Neural cell (in vitro differentiated cells): ENCODE measurements around the gene DIAPH1. TPM values are rescaled to one million over a fixed set of nuclear protein-coding genes. Genes with fewer than 3 reads are reported as not detected.

ENCODE experiments used
- H2AFZ ChIP-seq: fragments of 200-600, 300-800 bp; sonication (generic), shearing (Covaris generic); 2 replicates; pipeline ENCODE4 v1.6.0; 2014; ENCODE audit warnings: low read depth, mild to moderate bottlenecking, antibody characterized with exemption, low read length, moderate library complexity
- H3F3A ChIP-seq: fragments of 200-600 bp; shearing (Covaris generic); 2 replicates; pipeline ENCODE4 v1.6.1; 2016; ENCODE audit warnings: mild to moderate bottlenecking, moderate library complexity, mixed read lengths, antibody characterized with exemption, low read length; ENCODE audit not compliant: insufficient read depth, poor library complexity, severe bottlenecking
- H3K27ac ChIP-seq: fragments of 200-600, 300-800 bp; sonication (generic), shearing (Covaris generic); 2 replicates; pipeline ENCODE4 v1.5.1; 2014; ENCODE audit warnings: mild to moderate bottlenecking, low read length, moderate library complexity
- H3K27me3 ChIP-seq: fragments of 300-800, 200-600 bp; sonication (generic), shearing (Covaris generic); 2 replicates; pipeline ENCODE4 v1.6.0; 2014; ENCODE audit warnings: mild to moderate bottlenecking, low read depth, low read length, moderate library complexity; ENCODE audit not compliant: insufficient read depth
- H3K36me3 ChIP-seq: fragments of 300-800, 200-600 bp; sonication (generic), shearing (Covaris generic); 2 replicates; pipeline ENCODE4 v1.5.1; 2014; ENCODE audit warnings: mild to moderate bottlenecking, antibody characterized with exemption, low read length, moderate library complexity; ENCODE audit not compliant: insufficient read depth
- H3K4me2 ChIP-seq: fragments of 300-800, 200-600 bp; sonication (generic), shearing (Covaris generic); 2 replicates; pipeline ENCODE4 v1.6.0; 2014; ENCODE audit warnings: mild to moderate bottlenecking, low read length
- H3K4me3 ChIP-seq: fragments of 300-800, 200-600 bp; sonication (generic), shearing (Covaris generic); 2 replicates; pipeline ENCODE4 v1.5.1; 2014; ENCODE audit warnings: mild to moderate bottlenecking, low read length, moderate library complexity
- H3K79me2 ChIP-seq: fragments of 200-600 bp; shearing (Covaris generic); replicated peaks from 2 replicates; pipeline ENCODE4 v1.6.0; 2014; ENCODE audit warnings: mild to moderate bottlenecking, low read length, moderate library complexity; ENCODE audit not compliant: insufficient read depth
- H3K9ac ChIP-seq: fragments of 300-800, 200-600 bp; sonication (generic), shearing (Covaris generic); 2 replicates; pipeline ENCODE4 v1.6.1; 2016; ENCODE audit warnings: mild to moderate bottlenecking, low read length, mixed read lengths
- H3K9me2 ChIP-seq: fragments of 200-600 bp; shearing (Covaris generic); 2 replicates; pipeline ENCODE4 v1.6.1; 2016; ENCODE audit warnings: mild to moderate bottlenecking, low read length, mixed read lengths; ENCODE audit not compliant: insufficient read depth
- H3K9me3 ChIP-seq: fragments of 200-600, 300-800 bp; sonication (generic), shearing (Covaris generic); 2 replicates; pipeline ENCODE4 v1.6.1; 2016; ENCODE audit warnings: mild to moderate bottlenecking, mixed run types, low read length, moderate library complexity, mixed read lengths
- H4K20me1 ChIP-seq: fragments of 200-600 bp; shearing (Covaris generic); 2 replicates; pipeline ENCODE4 v1.6.1; 2016; ENCODE audit warnings: mild to moderate bottlenecking, mixed run types; ENCODE audit not compliant: insufficient read depth
- EP300 ChIP-seq: fragments of 450-650 bp; conservative IDR thresholded peaks from 2 replicates; pipeline ENCODE4 v1.6.1; 2014; ENCODE audit warnings: antibody characterized with exemption, mild to moderate bottlenecking, moderate library complexity; ENCODE audit not compliant: poor library complexity, severe bottlenecking
- EZH2 ChIP-seq: fragments of 200-600, 300-800 bp; shearing (Covaris generic), sonication (generic); IDR thresholded peaks from 2 replicates; pipeline ENCODE4 v1.6.1; 2014; ENCODE audit warnings: antibody characterized with exemption, low read length, borderline replicate concordance, mild to moderate bottlenecking; ENCODE audit not compliant: insufficient read depth, poor library complexity, severe bottlenecking
- MXI1 ChIP-seq: fragments of 450-650 bp; conservative IDR thresholded peaks from 2 replicates; pipeline ENCODE4 v1.6.1; 2014; ENCODE audit warnings: antibody characterized with exemption, mild to moderate bottlenecking; ENCODE audit not compliant: poor library complexity, severe bottlenecking
- POLR2AphosphoS5 ChIP-seq: IDR thresholded peaks from 2 replicates; pipeline ENCODE4 v1.6.1; 2012
- RAD21 ChIP-seq: fragments of 450-650 bp; conservative IDR thresholded peaks from 2 replicates; pipeline ENCODE4 v1.6.1; 2014; ENCODE audit warnings: antibody characterized with exemption, mild to moderate bottlenecking, moderate library complexity
- SMC3 ChIP-seq: fragments of 450-650 bp; conservative IDR thresholded peaks from 2 replicates; pipeline ENCODE4 v1.6.1; 2014; ENCODE audit warnings: antibody characterized with exemption, mild to moderate bottlenecking, moderate library complexity; ENCODE audit not compliant: poor library complexity
- TAF1 ChIP-seq: IDR thresholded peaks from 2 replicates; pipeline ENCODE4 v1.6.1; 2012; ENCODE audit warnings: low read depth
- polyA plus RNA-seq: library from polyadenylated mRNA; depleted of rRNA; stranded (reverse); fragments of >200 nt; gene quantifications from 2 replicates; pipeline ENCODE4 v1.2.3, GENCODE V29; 2014
- TF ChIP-seq, protein P1 (sequence below): fragments of 450-650 bp; IDR thresholded peaks from 2 replicates; pipeline ENCODE4 v1.5.1; 2014; ENCODE audit warnings: antibody characterized with exemption, mild to moderate bottlenecking, moderate library complexity; ENCODE audit not compliant: poor library complexity, severe bottlenecking
- TF ChIP-seq, protein P2 (sequence below): IDR thresholded peaks from 2 replicates; pipeline ENCODE4 v1.6.1; 2012; ENCODE audit warnings: borderline replicate concordance

DIAPH1 gene
- polyA plus RNA-seq, 1 donor from 2014 or later = 21.9 TPM

DNA sequence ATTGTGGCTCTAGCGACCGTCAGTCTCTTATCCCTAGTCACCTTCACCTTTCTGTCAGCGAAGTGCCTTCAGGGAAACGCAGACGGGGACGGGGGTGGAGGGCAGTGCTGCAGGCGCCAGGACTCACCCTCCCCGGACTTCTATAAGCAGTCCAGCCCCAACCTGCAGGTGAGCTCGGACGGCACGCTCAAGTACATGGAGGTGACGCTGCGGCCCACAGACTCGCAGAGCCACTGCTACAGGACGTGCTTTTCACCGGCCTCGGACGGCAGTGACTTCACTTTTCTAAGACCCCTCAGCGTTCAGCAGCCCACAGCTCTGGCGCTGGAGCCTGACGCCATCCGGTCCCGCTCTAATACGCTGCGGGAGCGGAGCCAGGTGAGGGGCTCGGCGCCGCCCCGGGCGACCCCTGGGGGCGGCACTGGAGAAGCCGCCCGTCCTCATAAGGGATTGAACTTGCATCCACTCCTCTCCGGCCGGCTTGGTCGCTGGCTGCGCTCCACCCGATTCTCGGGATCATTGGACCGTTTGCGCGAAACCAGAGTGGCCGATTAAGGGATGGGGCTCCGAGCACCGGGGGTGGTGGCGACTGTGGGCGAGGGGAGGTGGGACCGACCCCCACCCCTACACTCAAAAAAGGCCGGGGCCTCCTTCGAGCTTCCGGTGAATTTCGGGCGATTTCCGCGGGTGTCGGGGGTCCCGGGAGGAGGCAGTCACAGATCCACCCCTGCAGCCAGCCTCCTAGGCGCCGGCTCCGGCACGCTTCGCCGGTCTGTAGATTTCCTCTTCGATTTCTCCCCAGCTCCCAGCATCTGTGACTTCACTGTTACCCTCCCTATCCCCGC, 127.3 kb downstream of the DIAPH1 start:
- TF ChIP-seq EP300 (no peak), TAF1 (no peak), SMC3 (no peak), POLR2AphosphoS5 (no peak), MXI1 (no peak)
- TF ChIP-seq, protein P1, sequence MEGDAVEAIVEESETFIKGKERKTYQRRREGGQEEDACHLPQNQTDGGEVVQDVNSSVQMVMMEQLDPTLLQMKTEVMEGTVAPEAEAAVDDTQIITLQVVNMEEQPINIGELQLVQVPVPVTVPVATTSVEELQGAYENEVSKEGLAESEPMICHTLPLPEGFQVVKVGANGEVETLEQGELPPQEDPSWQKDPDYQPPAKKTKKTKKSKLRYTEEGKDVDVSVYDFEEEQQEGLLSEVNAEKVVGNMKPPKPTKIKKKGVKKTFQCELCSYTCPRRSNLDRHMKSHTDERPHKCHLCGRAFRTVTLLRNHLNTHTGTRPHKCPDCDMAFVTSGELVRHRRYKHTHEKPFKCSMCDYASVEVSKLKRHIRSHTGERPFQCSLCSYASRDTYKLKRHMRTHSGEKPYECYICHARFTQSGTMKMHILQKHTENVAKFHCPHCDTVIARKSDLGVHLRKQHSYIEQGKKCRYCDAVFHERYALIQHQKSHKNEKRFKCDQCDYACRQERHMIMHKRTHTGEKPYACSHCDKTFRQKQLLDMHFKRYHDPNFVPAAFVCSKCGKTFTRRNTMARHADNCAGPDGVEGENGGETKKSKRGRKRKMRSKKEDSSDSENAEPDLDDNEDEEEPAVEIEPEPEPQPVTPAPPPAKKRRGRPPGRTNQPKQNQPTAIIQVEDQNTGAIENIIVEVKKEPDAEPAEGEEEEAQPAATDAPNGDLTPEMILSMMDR = no peak
- no peak overlapping the region for H3K4me2 ChIP-seq
- H3K9ac ChIP-seq = no peak overlapping the region
- no peaks in the 10 kb centered on the region for H3K27me3 ChIP-seq
- no peak overlapping the region for H2AFZ ChIP-seq
- no peaks in the 10 kb centered on the region for H3F3A ChIP-seq
- H3K36me3 ChIP-seq = peaks cover 30% of the 10 kb centered on the region
- no peak overlapping the region for H3K27ac ChIP-seq
- H3K9me2 ChIP-seq = no peaks in the 10 kb centered on the region
- peaks cover 10% of the 10 kb centered on the region for H3K79me2 ChIP-seq
- no peaks in the 10 kb centered on the region for H4K20me1 ChIP-seq
- no peak overlapping the region for H3K4me3 ChIP-seq
- H3K9me3 ChIP-seq = peaks cover 43% of the 10 kb centered on the region

DNA sequence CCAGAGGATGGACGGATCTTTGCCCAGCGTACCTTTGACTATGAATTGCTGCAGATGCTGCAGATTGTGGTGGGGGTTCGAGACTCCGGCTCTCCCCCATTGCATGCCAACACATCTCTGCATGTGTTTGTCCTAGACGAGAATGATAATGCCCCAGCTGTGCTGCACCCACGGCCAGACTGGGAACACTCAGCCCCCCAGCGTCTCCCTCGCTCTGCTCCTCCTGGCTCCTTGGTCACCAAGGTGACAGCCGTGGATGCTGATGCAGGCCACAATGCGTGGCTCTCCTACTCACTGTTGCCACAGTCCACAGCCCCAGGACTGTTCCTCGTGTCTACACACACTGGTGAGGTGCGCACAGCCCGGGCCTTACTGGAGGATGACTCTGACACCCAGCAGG, 128.0 kb downstream of the DIAPH1 start:
- Histone ChIP-seq H3K9ac (no peak overlapping the region), H4K20me1 (no peaks in the 10 kb centered on the region), H3K27ac (no peak overlapping the region), H3K27me3 (no peaks in the 10 kb centered on the region), H3K79me2 (peaks cover 16% of the 10 kb centered on the region), H3K36me3 (peaks cover 30% of the 10 kb centered on the region), H3K9me3 (peaks cover 51% of the 10 kb centered on the region), H2AFZ (no peak overlapping the region), H3F3A (no peaks in the 10 kb centered on the region), H3K4me2 (no peak overlapping the region), H3K9me2 (no peaks in the 10 kb centered on the region), H3K4me3 (no peak overlapping the region)
- TF ChIP-seq, protein P2, sequence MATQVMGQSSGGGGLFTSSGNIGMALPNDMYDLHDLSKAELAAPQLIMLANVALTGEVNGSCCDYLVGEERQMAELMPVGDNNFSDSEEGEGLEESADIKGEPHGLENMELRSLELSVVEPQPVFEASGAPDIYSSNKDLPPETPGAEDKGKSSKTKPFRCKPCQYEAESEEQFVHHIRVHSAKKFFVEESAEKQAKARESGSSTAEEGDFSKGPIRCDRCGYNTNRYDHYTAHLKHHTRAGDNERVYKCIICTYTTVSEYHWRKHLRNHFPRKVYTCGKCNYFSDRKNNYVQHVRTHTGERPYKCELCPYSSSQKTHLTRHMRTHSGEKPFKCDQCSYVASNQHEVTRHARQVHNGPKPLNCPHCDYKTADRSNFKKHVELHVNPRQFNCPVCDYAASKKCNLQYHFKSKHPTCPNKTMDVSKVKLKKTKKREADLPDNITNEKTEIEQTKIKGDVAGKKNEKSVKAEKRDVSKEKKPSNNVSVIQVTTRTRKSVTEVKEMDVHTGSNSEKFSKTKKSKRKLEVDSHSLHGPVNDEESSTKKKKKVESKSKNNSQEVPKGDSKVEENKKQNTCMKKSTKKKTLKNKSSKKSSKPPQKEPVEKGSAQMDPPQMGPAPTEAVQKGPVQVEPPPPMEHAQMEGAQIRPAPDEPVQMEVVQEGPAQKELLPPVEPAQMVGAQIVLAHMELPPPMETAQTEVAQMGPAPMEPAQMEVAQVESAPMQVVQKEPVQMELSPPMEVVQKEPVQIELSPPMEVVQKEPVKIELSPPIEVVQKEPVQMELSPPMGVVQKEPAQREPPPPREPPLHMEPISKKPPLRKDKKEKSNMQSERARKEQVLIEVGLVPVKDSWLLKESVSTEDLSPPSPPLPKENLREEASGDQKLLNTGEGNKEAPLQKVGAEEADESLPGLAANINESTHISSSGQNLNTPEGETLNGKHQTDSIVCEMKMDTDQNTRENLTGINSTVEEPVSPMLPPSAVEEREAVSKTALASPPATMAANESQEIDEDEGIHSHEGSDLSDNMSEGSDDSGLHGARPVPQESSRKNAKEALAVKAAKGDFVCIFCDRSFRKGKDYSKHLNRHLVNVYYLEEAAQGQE = no peak
- TF ChIP-seq TAF1 = no peak
- TF ChIP-seq EP300 = no peak
- TF ChIP-seq EZH2 = no peak

DNA sequence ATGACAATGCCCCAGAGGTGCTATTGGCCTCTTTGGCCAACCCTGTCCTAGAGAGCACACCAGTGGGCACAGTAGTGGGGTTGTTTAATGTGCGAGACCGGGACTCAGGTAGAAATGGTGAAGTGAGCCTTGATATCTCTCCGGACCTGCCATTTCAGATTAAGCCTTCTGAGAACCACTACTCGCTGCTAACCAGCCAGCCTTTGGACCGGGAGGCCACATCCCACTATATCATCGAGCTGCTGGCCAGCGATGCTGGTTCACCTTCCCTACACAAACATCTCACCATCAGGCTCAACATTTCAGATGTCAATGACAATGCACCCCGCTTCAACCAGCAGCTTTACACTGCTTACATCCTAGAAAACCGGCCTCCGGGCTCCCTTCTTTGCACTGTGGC, 128.5 kb downstream of the DIAPH1 start:
- H3K79me2 ChIP-seq = peaks cover 13% of the 10 kb centered on the region
- no peaks in the 10 kb centered on the region for H3K9me2 ChIP-seq
- no peak overlapping the region for H3K9ac ChIP-seq
- H3K36me3 ChIP-seq = peaks cover 30% of the 10 kb centered on the region
- no peaks in the 10 kb centered on the region for H3F3A ChIP-seq
- peaks cover 54% of the 10 kb centered on the region for H3K9me3 ChIP-seq
- no peak overlapping the region for H3K27ac ChIP-seq
- H2AFZ ChIP-seq = no peak overlapping the region
- TF ChIP-seq SMC3 (no peak), TAF1 (no peak), RAD21 (no peak), POLR2AphosphoS5 (no peak), MXI1 (no peak), EP300 (no peak), EZH2 (no peak)
- TF ChIP-seq, protein P2 = no peak
- TF ChIP-seq, protein P1 = no peak
- H3K27me3 ChIP-seq = no peaks in the 10 kb centered on the region
- H3K4me2 ChIP-seq = no peak overlapping the region
- H4K20me1 ChIP-seq = no peaks in the 10 kb centered on the region
- H3K4me3 ChIP-seq = no peak overlapping the region
